Right ventricle myocardium superior (tissue), 1 donor: ENCODE results near the gene SHISA7. TPM values are rescaled to one million over a fixed set of nuclear protein-coding genes. Genes with fewer than 3 reads are reported as not detected.
A peak's percentile ranks its signal among the peaks of the same experiment; 100 is the strongest.

Source experiments
- ATAC-seq: fragments of 200-7000 bp; cut with Tn5 transposase; one replicate; pipeline ENCODE4 v1.9.1; 2020; ENCODE audit warnings: mild to moderate bottlenecking; ENCODE audit not compliant: poor library complexity
- DNase-seq: peaks from one replicate; pipeline ENCODE4 v3.0.0-alpha.2; 2020
- intact Hi-C: fragments of 100-400 bp; cut with DNase I; formaldehyde crosslinking; loops from one replicate; pipeline ENCODE4 v1.11.2; 2022
- total RNA-seq: library from RNA; stranded (reverse); fragmentation: NEBNext Ultra II Directional; extraction: Animal tissue kit (Norgen Biotek cat#: 25700); gene quantifications from one replicate; pipeline ENCODE4 v1.2.1, GENCODE V29; 2021
- donor health status: DM: no; HTN: yes; CAD: no; lungs with severe emphysema.

SHISA7 gene
- total RNA-seq, 1 donor from 2014 or later, result not detected

DNA sequence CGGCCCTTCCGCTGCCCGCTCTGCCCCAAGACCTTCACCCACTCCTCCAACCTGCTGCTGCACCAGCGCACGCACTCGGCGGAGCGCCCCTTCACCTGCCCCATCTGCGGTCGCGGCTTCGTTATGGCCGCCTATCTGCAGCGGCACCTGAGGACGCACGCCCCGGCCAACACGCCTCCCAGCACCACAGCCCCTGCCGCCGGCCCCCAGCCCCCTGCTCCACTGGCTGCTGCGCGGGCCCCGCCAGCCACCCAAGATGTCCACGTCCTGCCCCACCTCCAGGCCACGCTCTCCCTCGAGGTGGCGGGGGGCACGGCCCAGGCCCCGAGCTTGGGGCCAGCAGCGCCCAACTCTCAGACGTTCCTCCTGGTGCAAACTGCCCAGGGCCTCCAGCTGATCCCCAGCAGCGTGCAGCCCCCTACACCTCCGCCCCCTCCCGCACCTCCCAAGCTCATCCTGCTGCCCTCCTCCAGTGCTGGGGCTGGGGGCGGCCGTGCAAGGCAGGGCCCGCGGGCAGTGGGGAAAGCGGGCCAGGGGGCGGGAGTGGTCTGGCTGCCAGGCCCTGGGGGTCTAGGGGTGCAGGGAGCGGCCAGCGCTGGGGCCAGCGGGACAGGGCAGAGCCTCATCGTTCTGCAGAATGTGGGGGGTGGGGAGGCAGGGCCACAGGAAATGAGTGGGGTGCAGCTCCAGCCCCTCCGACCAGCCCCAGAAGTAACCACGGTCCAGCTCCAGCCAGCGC lies 40.0 kb upstream of the SHISA7 start:
- DNase-seq (no peak), ATAC-seq (no peak)
- intact Hi-C loops, result no loop called here

DNA sequence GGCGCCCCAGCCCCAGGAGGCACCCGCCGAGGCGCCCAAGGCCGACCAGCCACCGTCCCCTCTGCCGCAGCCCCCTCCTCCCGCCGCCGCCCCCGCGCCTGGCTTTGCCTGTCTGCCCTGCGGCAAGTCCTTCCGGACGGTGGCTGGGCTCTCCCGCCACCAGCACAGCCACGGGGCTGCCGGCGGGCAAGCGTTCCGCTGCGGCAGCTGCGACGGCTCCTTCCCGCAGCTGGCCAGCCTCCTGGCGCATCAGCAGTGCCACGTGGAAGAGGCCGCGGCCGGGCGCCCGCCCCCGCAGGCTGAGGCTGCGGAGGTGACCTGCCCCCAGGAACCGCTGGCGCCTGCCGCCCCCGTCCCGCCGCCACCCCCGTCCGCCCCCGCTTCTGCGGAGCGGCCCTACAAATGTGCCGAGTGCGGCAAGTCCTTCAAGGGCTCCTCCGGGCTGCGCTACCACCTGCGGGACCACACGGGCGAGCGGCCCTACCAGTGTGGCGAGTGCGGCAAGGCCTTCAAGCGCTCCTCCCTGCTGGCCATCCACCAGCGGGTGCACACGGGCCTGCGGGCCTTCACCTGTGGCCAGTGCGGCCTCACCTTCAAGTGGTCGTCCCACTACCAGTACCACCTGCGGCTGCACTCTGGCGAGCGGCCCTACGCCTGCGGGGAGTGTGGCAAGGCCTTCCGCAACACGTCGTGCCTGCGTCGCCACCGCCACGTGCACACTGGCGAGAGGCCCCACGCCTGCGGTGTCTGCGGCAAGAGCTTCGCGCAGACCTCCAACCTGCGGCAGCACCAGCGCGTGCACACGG lies 39.3 kb upstream of the SHISA7 start:
- no peak for ATAC-seq
- intact Hi-C loops, result no loop called here
- DNase-seq, result no peak

- no peak for ATAC-seq
- intact Hi-C loops, result no loop called here
- no peak for DNase-seq
These were observed 38.7 kb upstream of the SHISA7 start for GRCh38 chr19:55481794-55482155.

DNA sequence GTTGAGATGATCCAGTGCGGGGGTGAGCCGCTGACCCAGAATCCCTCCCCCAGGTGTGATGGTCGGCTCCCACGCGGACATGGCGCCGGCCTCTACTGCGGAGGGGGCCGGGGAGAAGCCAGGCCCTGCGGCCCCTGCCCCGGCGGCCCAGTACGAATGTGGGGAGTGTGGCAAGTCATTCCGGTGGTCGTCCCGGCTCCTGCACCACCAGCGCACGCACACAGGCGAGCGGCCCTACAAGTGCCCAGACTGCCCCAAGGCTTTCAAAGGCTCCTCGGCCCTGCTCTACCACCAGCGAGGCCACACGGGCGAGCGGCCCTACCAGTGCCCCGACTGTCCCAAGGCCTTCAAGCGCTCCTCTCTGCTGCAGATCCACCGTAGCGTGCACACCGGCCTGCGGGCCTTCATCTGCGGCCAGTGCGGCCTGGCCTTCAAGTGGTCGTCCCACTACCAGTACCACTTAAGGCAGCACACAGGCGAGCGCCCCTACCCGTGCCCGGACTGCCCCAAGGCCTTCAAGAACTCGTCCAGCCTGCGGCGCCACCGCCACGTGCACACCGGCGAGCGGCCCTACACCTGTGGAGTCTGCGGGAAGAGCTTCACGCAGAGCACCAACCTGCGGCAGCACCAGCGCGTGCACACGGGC lies 38.2 kb upstream of the SHISA7 start:
- DNase-seq (no peak), ATAC-seq (no peak)
- intact Hi-C loops, result no loop called here

GRCh38 chr19:55479451-55480230 lies 36.5 kb upstream of the SHISA7 start:
- intact Hi-C loops, result no loop called here
- no peak for ATAC-seq
- DNase-seq, result no peak

- intact Hi-C loops, result no loop called here
- ATAC-seq, result no peak
These were observed 35.9 kb upstream of the SHISA7 start for GRCh38 chr19:55479045-55479444.

GRCh38 chr19:55478364-55478763 lies 35.3 kb upstream of the SHISA7 start:
- ATAC-seq, result no peak
- DNase-seq, result no peak
- intact Hi-C loops, result no loop called here

More at GRCh38 chr19:55479045-55479444, 35.9 kb upstream of the SHISA7 start:
- DNase-seq, result no peak

DNA sequence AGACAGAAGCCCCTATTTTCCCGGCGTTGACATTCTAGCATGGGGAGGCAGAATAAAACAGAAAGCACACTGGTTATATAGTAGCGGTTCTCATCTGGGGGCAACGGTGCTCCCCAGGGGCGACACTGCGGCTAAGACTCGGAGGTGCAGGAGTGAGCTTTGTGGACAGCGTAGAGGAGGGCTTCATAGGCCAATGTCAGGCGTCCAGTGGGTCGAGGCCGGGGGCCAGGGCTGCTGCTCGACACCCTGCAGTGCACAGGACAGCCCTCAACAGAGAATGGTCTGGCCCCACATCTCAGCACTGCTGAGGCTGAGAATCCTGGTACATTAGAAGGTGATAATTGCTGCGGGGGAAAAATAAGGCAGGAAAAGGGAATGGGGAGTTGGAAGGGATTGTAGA lies 34.8 kb upstream of the SHISA7 start:
- ATAC-seq, result no peak
- DNase-seq, result no peak
- intact Hi-C loops, result no loop called here

DNA sequence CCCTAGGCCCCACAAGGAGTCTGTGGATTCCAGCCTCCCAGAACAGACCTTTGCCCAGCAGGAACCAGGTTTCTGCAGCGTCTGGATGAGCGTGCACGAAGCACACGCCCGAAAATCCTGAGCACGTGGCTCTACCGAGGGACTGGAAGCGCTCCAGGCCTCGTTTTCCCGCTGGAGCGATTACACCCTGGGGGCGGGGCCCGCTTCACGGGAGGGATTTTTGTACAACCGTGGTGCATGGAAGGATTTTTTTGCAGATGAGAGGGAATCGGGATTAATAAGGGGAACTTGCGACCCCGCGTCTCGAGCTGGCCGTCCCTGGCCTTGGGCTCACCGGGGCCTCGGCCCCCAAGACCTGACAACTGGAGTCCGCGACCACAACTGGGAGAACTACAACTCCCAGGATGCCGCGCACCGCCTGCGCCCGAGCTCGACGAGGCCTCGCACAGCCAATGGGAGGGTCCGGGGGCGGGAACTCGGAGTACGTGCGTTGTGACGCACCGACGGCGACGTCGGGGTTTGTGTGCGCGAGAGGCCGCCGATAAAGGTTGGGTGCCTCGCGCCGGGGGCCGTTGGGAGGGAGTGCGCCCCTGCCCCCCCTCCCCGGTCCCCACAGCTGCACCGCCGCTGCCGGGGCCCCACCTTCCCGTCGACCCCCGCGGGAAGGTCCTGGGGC lies 33.1 kb upstream of the SHISA7 start, which contains the start of gene ZNF628:
ZNF628 (plus strand) TSS at position 518 of the 676 bp plus-strand sequence. CDS start 3,294 bp downstream, outside the sequence.
- intact Hi-C loops, result no loop called here
- DNase-seq (peak; percentile 100), ATAC-seq (peak; percentile 97)

DNA sequence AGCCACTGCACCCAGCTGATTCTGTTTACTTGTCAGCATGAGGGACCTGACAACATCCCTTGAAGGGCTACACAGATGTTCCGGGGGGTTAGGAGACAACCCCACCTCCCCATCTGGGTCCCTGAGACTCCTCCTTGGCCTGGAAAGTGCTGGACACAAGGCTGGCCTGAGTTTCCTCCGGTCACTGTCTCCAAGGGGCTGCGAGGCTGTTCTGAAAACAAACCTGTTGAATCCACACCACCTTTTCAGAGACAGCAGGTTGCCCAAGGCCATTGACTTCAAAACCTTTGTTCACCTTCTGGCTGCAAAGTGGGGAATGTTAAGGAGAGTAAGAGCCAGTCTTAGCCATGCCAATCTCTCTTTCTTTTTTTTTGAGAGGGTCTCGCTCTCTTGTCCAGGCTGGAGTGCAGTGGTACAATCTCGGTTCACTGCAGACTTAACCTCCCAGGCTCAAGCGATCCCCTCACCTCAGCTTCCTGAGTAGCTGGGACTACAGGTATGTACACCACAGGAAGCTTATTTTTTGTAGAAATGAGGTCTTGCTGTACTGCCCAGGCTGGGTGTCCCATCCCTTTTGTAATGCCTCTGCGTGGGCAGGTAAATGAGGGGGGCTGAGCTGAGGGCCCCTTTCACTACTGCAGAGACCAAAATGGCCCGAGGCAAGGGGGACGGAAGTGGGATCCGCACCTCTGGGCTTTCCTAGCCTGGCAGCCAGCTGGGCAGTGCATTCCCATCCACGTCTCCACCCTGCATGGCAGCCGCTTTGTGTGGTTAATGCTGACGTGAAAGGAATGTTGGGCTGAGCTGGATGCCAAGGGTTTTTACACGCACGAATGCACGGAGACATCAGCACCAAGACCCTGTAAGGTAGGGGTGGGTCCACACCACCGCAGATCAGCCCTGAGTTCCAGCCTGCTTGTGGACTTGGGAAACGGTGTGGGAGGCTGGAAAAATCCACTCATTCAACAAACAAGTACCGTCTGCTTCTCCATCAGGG lies 31.5 kb upstream of the SHISA7 start:
- intact Hi-C loops, result no loop called here
- ATAC-seq, result no peak
- DNase-seq, result no peak

- ATAC-seq, result no peak
- no peak for DNase-seq
- intact Hi-C loops, result no loop called here
These were observed 30.3 kb upstream of the SHISA7 start for GRCh38 chr19:55473225-55474012.

DNA sequence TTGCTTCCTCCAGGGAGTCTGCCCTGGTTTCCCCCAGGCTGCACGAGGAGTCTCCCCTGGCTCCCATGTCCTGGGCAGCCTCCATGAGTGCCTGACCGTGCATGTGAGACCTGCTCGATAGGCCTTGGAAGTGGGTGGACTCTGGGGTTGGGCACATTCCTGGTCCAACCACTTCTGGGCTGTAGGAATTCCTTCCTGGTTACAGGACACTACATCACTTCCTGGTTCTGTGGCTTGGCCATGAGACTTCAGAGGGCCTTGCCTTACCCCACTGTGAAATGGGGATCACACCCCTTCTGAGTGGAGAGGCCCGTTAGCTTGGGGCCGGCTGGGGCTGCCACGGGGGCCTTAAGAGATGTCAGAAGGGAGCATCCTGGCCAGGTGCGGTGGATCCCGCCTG lies 29.4 kb upstream of the SHISA7 start:
- intact Hi-C loops, result no loop called here
- no peak for ATAC-seq
- DNase-seq, result no peak

GRCh38 chr19:55471266-55471665 lies 28.2 kb upstream of the SHISA7 start:
- no peak for ATAC-seq
- intact Hi-C loops, result no loop called here
- no peak for DNase-seq

GRCh38 chr19:55468054-55468393 lies 24.9 kb upstream of the SHISA7 start:
- intact Hi-C loops, result loop anchor here (5.0 kb wide), 2 partner anchors 34 to 164 kb away; no protein-coding TSS in a partner anchor
- ATAC-seq (no peak), DNase-seq (no peak)

DNA sequence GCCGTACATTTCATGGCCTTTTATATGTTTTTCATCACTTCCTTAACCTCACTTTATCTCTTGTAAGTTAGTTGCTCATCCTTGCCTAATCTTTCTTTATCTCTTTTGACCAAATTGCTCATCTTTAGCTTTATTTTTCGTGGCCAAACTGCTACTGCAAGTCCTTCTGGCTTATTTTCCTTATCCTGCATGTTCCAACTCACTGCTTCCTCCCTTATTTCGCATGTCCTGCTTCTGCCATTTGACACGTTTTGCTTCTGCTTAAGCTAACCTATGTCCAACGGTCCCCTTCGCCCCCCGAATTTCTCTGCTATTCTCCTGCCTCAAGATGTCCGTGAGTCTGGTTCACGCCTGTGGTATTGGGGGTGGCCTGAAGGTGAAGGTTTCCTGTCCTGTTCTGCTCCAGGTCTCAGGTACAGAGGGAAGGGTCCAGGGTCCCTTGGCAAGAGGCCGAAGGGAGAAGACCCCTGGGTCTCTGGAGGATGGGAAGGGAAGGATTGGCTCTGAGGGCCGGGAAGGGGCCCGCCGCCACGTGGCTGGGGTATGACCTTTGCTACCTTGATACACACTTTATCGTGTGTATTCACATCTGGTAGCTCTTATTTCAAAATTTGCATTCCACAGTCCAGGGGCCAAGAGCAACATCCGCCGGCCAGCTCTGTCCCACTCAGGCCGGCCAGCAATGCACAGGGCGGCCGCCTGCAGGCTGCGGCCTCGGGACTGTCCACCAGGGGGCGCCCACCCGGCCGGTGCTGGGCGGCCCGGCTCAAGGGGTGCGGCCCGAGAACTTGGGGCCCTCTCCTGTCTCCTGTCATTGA lies 24.3 kb upstream of the SHISA7 start:
- ATAC-seq, result peak; percentile 94
- DNase-seq, result peak; percentile 86
- intact Hi-C loops, result loop anchor here (5.0 kb wide), 2 partner anchors 35 to 165 kb away; no protein-coding TSS in a partner anchor

DNA sequence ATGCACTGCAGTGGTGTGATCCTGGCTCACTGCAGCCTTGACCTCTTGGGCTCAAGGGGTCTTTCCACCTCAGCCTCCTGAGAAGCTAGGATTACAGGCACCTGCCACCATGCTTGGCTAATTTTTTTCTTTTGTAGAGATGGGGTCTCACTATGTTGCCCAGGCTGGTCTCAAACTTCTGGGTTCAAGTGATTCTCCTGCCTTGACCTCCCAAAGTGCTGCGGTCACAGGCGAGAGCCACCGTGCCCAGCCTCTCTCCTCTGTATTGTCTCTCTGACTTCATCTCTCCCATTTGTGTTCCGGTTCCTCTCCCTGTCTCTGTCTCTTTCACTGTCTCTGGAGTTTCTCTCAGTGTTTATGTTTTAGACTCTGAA lies 23.1 kb upstream of the SHISA7 start:
- no peak for DNase-seq
- intact Hi-C loops, result loop anchor here (5.0 kb wide), 2 partner anchors 36 to 166 kb away; no protein-coding TSS in a partner anchor
- ATAC-seq, result no peak
